Measurements from ENCODE around the gene ARHGAP35. TPM values are rescaled to one million over a fixed set of nuclear protein-coding genes. Genes with fewer than 3 reads are reported as not detected.

The ARHGAP35 gene
- polyA plus RNA-seq, 1 of the 3 experiments (the other 2 are of a cell fraction): 25.1 TPM

- Histone ChIP-seq H3K9me3 (no peaks in the 10 kb centered on the region), H3K4me3 (ENCODE audit: low read depth in 2 of 2, low read length in 1 of 2) (no peak overlapping the region), H2AFZ (ENCODE audit: low read depth) (no peak overlapping the region), H3K27me3 (ENCODE audit: insufficient read depth) (no peaks in the 10 kb centered on the region), H3K27ac (ENCODE audit: low read depth in 2 of 2, low read length in 1 of 2) (peak overlapping the region in 1 of 2 experiments; percentile 87; a peak in 2 of 4 replicates), H3K79me2 (ENCODE audit: insufficient read depth) (peaks cover 98% of the 10 kb centered on the region), H4K20me1 (ENCODE audit: insufficient read depth) (peaks cover 34% of the 10 kb centered on the region), H3K9me2 (no peaks in the 10 kb centered on the region), H3K9ac (no peak overlapping the region), H3K4me1 (ENCODE audit: control insufficient read depth in 1 of 2, insufficient read depth in 2 of 2, low read depth in 1 of 2, low read length in 1 of 2) (peaks cover 0 to 18% of the 10 kb centered on the region in 2 experiments; a peak in 3 of 4 replicates), H3K36me3 (replicated peaks in 1 of 2; ENCODE audit: control insufficient read depth in 1 of 2, insufficient read depth in 2 of 2, low read length in 1 of 2) (no peaks in the 10 kb centered on the region), H3K4me2 (no peak overlapping the region), H3F3A (replicated peaks; ENCODE audit: insufficient read depth) (peaks cover 43% of the 10 kb centered on the region)
- TF ChIP-seq FOXM1 (IDR thresholded peaks at IDR 0.05; ENCODE audit: low read depth): no peak
- TF ChIP-seq RAD21 (IDR thresholded peaks at IDR 0.05; ENCODE audit: low read length): no peak
- no peak for TF ChIP-seq ELF1 (IDR thresholded peaks at IDR 0.05)
- TF ChIP-seq USF2 (IDR thresholded peaks at IDR 0.05; ENCODE audit: borderline replicate concordance, low read depth, low read length): no peak
- TF ChIP-seq MAX (IDR thresholded peaks at IDR 0.05; ENCODE audit: low read depth): no peak
- ChIA-PET CTCF (interaction anchor here (0.6 to 1.7 kb wide), 4 partner anchors 115 to 119 kb away, joined by 3 to 4 read pairs (median 4); no protein-coding TSS in a partner anchor), POLR2A (no interaction called here)
- 92% methylated on average over 4 of the region's 4 CpGs for WGBS (ENCODE audit: low lambda C conversion rate)
- DNase-seq: no peak
These were observed 12.2 kb downstream of the ARHGAP35 start for GRCh38 chr19:46872967-46873366.

- 86% methylated on average over 4 of the region's 4 CpGs for WGBS (ENCODE audit: low lambda C conversion rate)
- H3K27me3 ChIP-seq (ENCODE audit: insufficient read depth): no peaks in the 10 kb centered on the region
- H3K27ac ChIP-seq (ENCODE audit: low read depth in 2 of 2, low read length in 1 of 2): peak overlapping the region in 1 of 2 experiments; percentile 87; a peak in 2 of 4 replicates
- H3F3A ChIP-seq (replicated peaks; ENCODE audit: insufficient read depth): peaks cover 54% of the 10 kb centered on the region
- no peak overlapping the region for H3K4me3 ChIP-seq (ENCODE audit: low read depth in 2 of 2, low read length in 1 of 2)
- no peak overlapping the region for H3K4me2 ChIP-seq
- TF ChIP-seq ELF1 (IDR thresholded peaks at IDR 0.05): no peak
- no peak for TF ChIP-seq SMC3 (IDR thresholded peaks at IDR 0.05; ENCODE audit: low read depth, low read length)
- no peak for TF ChIP-seq SIN3A (IDR thresholded peaks at IDR 0.05; ENCODE audit: borderline replicate concordance, low read depth, low read length)
- TF ChIP-seq FOXJ3 (CRISPR knock-in tag; IDR thresholded peaks at IDR 0.05): no peak
- no peak for TF ChIP-seq YY1 (IDR thresholded peaks at IDR 0.05; ENCODE audit: low read depth)
- no peak for TF ChIP-seq FOXM1 (IDR thresholded peaks at IDR 0.05; ENCODE audit: low read depth)
- TF ChIP-seq POLR2AphosphoS5 (IDR thresholded peaks at IDR 0.05; ENCODE audit: low read depth, low read length): no peak
- TF ChIP-seq NFIC (IDR thresholded peaks at IDR 0.05; ENCODE audit: borderline replicate concordance): no peak
- TF ChIP-seq GATA2 (CRISPR knock-in tag; IDR thresholded peaks at IDR 0.05): no peak
- no peak for TF ChIP-seq FOSL2 (IDR thresholded peaks at IDR 0.05; ENCODE audit: borderline replicate concordance, low read depth)
- TF ChIP-seq RFX5 (IDR thresholded peaks at IDR 0.05; ENCODE audit: low read length): no peak
- TF ChIP-seq EP300 (IDR thresholded peaks at IDR 0.05; ENCODE audit: borderline replicate concordance in 1 of 2, low read depth in 1 of 2, low read length in 1 of 2): no peak
- no peak for TF ChIP-seq TAF1 (IDR thresholded peaks at IDR 0.05; ENCODE audit: borderline replicate concordance, low read depth, low read length)
- TF ChIP-seq PBX3 (IDR thresholded peaks at IDR 0.05): no peak
- ChIA-PET POLR2A (interaction anchor here (0.6 kb wide), 1 partner anchor 67 kb away, joined by 6 read pairs; no protein-coding TSS in a partner anchor), CTCF (no interaction called here)
- no peaks in the 10 kb centered on the region for H3K36me3 ChIP-seq (replicated peaks in 1 of 2; ENCODE audit: control insufficient read depth in 1 of 2, insufficient read depth in 2 of 2, low read length in 1 of 2)
- no peaks in the 10 kb centered on the region for H3K9me2 ChIP-seq
- peaks cover 0 to 23% of the 10 kb centered on the region in 2 experiments; a peak in 2 of 4 replicates for H3K4me1 ChIP-seq (ENCODE audit: control insufficient read depth in 1 of 2, insufficient read depth in 2 of 2, low read depth in 1 of 2, low read length in 1 of 2)
- H4K20me1 ChIP-seq (ENCODE audit: insufficient read depth): peaks cover 26% of the 10 kb centered on the region
- no peak overlapping the region for H3K9ac ChIP-seq
- peaks cover 88% of the 10 kb centered on the region for H3K79me2 ChIP-seq (ENCODE audit: insufficient read depth)
- no peak for DNase-seq
- no peaks in the 10 kb centered on the region for H3K9me3 ChIP-seq
- no peak overlapping the region for H2AFZ ChIP-seq (ENCODE audit: low read depth)
These were observed 14.4 kb downstream of the ARHGAP35 start for GRCh38 chr19:46875234-46875633.
